Measurements from ENCODE around the gene GDI2. TPM values are rescaled to one million over a fixed set of nuclear protein-coding genes. Genes with fewer than 3 reads are reported as not detected.
A peak's percentile ranks its signal among the peaks of the same experiment; 100 is the strongest.

The GDI2 gene
- total and polyA plus RNA-seq, 3 experiments from 2014 or later = 171 to 319 (median 311) TPM

DNA sequence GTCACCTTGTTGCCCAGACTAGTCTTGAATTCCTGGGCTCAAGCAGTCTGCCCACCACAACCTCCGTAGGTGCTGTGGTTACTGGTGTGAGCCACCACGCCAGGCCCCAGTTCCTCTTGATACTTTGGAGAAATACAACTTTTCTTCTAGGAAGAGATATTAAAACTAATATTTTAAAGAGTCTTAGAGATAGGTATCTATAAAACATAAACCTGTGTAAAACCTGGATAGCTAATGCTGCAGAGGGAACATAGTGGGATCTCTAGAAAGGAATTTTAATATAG, 4.8 kb upstream of the GDI2 start:
- no peaks in the 10 kb centered on the region for H3K9me3 Mint-ChIP-seq
- H3K4me1 Mint-ChIP-seq = peaks cover 20 to 22% (median 22%) of the 10 kb centered on the region in 3 donors
- no peak for DNase-seq
- H3K36me3 Mint-ChIP-seq = peaks cover 0 to 6% (median 0%) of the 10 kb centered on the region in 3 donors
- peak overlapping the region in 2 of 8 donors; percentile 17 to 76 for H3K27ac Mint-ChIP-seq
- Histone ChIP-seq H3K4me1 (ENCODE audit: insufficient read depth, low read length) (peaks cover 20% of the 10 kb centered on the region), H3K9me3 (ENCODE audit: low read length) (no peaks in the 10 kb centered on the region), H3K4me3 (ENCODE audit: low read length) (no peak overlapping the region), H3K27ac (ENCODE audit: low read depth, low read length) (no peak overlapping the region), H3K36me3 (ENCODE audit: insufficient read depth, low read length) (no peaks in the 10 kb centered on the region), H3K27me3 (ENCODE audit: insufficient read depth, low read length, poor library complexity, severe bottlenecking) (no peaks in the 10 kb centered on the region)
- ChIA-PET POLR2A (no interaction called here), CTCF (interaction anchor here (1.0 kb wide), 1 partner anchor 72 kb away, joined by 6 read pairs; the partner anchor contains the start of genes ANKRD16 and FBH1)
- H3K4me3 Mint-ChIP-seq = no peak overlapping the region
- H3K27me3 Mint-ChIP-seq = peaks cover 0 to 4% of the 10 kb centered on the region in 2 donors

DNA sequence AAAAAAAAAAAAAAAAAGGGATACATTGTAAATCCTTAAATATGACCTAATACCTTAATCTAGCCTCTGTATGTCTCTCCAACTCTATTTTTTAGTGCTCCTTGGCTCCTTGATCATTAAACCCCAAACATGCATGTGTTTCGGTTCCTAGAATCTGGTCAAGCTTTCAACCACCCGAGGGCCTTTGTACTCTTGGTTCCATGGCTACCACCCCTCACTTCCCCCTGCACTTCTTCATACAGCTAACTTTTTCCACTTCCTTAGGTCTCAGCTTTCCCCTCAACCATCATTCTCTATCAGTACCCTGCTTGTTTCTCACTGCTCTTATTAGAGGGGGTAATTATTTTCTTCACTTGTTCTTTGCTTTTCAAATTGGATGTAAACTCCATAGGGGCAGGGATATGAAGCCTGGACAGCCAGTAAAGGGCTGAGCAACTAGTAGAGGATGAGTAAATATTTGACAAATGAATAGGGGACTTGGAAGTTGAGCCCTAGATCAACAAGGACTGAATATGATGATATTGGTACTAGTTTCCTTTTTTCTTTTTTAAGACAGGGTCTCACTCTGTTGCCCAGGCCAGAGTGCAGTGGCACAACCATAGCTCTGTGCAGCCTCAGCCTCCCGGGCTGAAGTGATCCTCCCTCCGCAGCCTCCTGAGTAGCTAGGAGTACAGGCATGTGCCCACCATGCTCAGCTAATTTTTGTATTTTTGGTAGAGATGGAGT, 4.3 kb upstream of the GDI2 start:
- Histone ChIP-seq H3K27ac (ENCODE audit: low read depth, low read length) (no peak overlapping the region), H3K4me1 (ENCODE audit: insufficient read depth, low read length) (peaks cover 20% of the 10 kb centered on the region), H3K4me3 (ENCODE audit: low read length) (no peak overlapping the region), H3K36me3 (ENCODE audit: insufficient read depth, low read length) (no peaks in the 10 kb centered on the region), H3K27me3 (ENCODE audit: insufficient read depth, low read length, poor library complexity, severe bottlenecking) (no peaks in the 10 kb centered on the region), H3K9me3 (ENCODE audit: low read length) (no peaks in the 10 kb centered on the region)
- peaks cover 20 to 23% (median 22%) of the 10 kb centered on the region in 3 donors for H3K4me1 Mint-ChIP-seq
- POLR2A ChIA-PET = no interaction called here
- peaks cover 0 to 4% of the 10 kb centered on the region in 2 donors for H3K27me3 Mint-ChIP-seq
- H3K9me3 Mint-ChIP-seq = no peaks in the 10 kb centered on the region
- peak overlapping the region in 3 of 7 donors; percentile 28 to 65 (median 41) for H3K4me3 Mint-ChIP-seq
- H3K27ac Mint-ChIP-seq = peak overlapping the region; percentile 59 to 97 (median 76)
- no peak for DNase-seq
- H3K36me3 Mint-ChIP-seq = peaks cover 0 to 7% (median 0%) of the 10 kb centered on the region in 3 donors
- CTCF ChIA-PET = interaction anchor here (1.0 kb wide), 1 partner anchor 72 kb away, joined by 6 read pairs; the partner anchor contains the start of genes ANKRD16 and FBH1

DNA sequence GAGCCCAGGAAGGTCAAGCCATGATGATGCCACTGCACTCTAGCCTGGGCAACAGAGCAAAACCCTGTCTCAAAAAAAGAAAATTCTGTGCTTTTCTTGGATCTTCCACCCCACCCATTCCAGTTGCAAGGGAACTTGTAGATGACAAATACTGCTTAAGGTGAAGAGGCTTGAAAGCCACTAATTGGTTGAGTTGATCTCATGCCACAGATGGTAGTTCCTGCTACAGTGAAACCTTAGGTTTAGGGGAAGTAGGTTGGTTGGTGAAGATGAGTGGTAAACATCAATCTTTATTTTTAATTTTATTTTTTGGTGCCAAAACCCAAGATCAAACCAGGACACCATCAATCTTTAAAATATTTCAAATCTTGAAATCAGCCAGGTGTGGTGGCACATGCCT, 2.9 kb upstream of the GDI2 start:
- no peak overlapping the region for H3K27ac ChIP-seq (ENCODE audit: low read depth, low read length)
- ChIA-PET POLR2A (interaction anchor here (0.6 to 1.2 kb wide), 2 partner anchors 49 to 54 kb away, joined by 3 to 4 read pairs; no protein-coding TSS in a partner anchor), CTCF (no interaction called here)
- H3K4me3 ChIP-seq (ENCODE audit: low read length) = no peak overlapping the region
- peak overlapping the region in 6 of 8 donors; percentile 27 to 98 (median 39) for H3K27ac Mint-ChIP-seq
- no peaks in the 10 kb centered on the region for H3K27me3 ChIP-seq (ENCODE audit: insufficient read depth, low read length, poor library complexity, severe bottlenecking)
- no peak for DNase-seq
- H3K36me3 Mint-ChIP-seq = peaks cover 0 to 11% (median 0%) of the 10 kb centered on the region in 3 donors
- H3K4me3 Mint-ChIP-seq = peak overlapping the region in 1 of 7 donors; percentile 34
- no peaks in the 10 kb centered on the region for H3K9me3 ChIP-seq (ENCODE audit: low read length)
- H3K9me3 Mint-ChIP-seq = no peaks in the 10 kb centered on the region
- H3K27me3 Mint-ChIP-seq = peaks cover 0 to 4% of the 10 kb centered on the region in 2 donors
- H3K4me1 Mint-ChIP-seq = peaks cover 32 to 36% (median 34%) of the 10 kb centered on the region in 3 donors
- no peaks in the 10 kb centered on the region for H3K36me3 ChIP-seq (ENCODE audit: insufficient read depth, low read length)
- peaks cover 31% of the 10 kb centered on the region for H3K4me1 ChIP-seq (ENCODE audit: insufficient read depth, low read length)

DNA sequence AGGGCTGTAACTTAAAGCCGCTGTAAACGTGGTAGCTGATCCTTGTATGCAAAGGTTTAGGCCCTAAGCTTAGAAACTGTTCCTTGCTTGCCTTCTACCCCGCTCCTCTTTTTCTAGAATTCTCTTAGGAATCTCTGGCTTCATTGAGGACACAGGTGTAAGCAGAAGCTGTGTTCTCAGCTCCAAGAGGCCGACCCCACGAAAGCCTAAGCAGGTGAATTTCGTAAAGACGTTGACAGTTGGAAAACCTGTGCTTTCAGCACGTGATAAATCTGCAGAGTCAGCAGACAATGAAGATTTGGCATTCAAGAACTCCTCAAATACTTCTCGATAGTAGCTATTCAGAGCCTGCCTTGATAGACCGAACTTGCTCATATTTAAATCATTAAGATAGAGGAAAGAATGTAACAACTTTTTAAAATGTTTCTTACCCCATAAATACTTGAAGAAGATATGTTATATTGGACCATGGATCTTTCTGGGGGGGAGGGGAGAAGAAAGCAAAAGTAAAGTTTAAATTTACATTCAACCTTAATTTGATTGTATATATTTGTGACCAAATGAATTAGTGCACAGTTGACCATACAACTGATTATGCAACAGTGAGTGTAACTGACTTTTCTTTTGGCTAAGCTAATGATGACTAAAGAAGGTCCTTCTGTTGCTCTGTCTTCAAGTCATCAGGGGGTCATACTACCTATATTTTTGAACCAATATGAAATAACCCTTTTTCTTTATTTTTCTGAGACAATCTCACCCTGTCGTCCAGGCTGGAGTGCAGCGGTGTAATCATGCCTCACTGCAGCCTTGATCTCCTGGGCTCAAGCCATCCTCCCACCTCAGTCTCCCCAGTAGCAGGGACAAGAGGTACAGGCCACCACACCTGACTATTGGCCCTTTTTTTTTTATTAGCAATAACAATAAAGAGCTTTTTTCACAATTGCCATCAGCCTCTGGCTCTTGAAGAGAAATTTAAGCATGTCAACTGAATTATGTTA, 1.2 kb upstream of the GDI2 start:
- peak overlapping the region; percentile 86 to 99 (median 90) for H3K4me3 Mint-ChIP-seq
- H3K9me3 Mint-ChIP-seq = no peaks in the 10 kb centered on the region
- CTCF ChIA-PET = interaction anchor here (1.1 to 1.8 kb wide), 2 partner anchors 8 to 59 kb away, joined by 3 to 7 read pairs; no protein-coding TSS in a partner anchor
- peak overlapping the region; percentile 96 for H3K27ac ChIP-seq (ENCODE audit: low read depth, low read length)
- no peak for DNase-seq
- no peaks in the 10 kb centered on the region for H3K36me3 ChIP-seq (ENCODE audit: insufficient read depth, low read length)
- H3K27me3 ChIP-seq (ENCODE audit: insufficient read depth, low read length, poor library complexity, severe bottlenecking) = no peaks in the 10 kb centered on the region
- H3K27ac Mint-ChIP-seq = peak overlapping the region; percentile 93 to 98 (median 97)
- no peaks in the 10 kb centered on the region for H3K27me3 Mint-ChIP-seq
- peaks cover 48% of the 10 kb centered on the region for H3K4me1 ChIP-seq (ENCODE audit: insufficient read depth, low read length)
- H3K4me3 ChIP-seq (ENCODE audit: low read length) = peak overlapping the region; percentile 90
- H3K36me3 Mint-ChIP-seq = peaks cover 0 to 12% (median under 1%) of the 10 kb centered on the region in 3 donors
- peaks cover 49 to 53% (median 52%) of the 10 kb centered on the region in 3 donors for H3K4me1 Mint-ChIP-seq
- H3K9me3 ChIP-seq (ENCODE audit: low read length) = no peaks in the 10 kb centered on the region
- POLR2A ChIA-PET = interaction anchor here (0.5 to 1.9 kb wide), 5 partner anchors 23 to 161 kb away, joined by 3 to 16 read pairs (median 4); partner anchors contain the start of genes ANKRD16 and FBH1

DNA sequence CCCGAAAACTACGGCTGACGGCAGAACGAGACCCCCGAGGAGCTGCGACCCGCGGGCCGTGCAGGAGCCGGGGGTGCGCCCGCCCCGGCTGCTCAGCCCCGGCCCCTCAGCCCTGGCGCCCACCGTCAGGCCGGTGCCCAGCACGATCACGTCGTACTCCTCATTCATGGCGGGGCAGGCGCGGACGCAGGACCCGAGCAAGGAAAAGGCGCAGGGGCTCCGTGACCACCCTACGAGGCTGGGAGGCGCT, 218 bp downstream of the GDI2 start:
- H3K4me1 Mint-ChIP-seq = peaks cover 60 to 67% (median 64%) of the 10 kb centered on the region in 3 donors
- DNase-seq = no peak

DNA sequence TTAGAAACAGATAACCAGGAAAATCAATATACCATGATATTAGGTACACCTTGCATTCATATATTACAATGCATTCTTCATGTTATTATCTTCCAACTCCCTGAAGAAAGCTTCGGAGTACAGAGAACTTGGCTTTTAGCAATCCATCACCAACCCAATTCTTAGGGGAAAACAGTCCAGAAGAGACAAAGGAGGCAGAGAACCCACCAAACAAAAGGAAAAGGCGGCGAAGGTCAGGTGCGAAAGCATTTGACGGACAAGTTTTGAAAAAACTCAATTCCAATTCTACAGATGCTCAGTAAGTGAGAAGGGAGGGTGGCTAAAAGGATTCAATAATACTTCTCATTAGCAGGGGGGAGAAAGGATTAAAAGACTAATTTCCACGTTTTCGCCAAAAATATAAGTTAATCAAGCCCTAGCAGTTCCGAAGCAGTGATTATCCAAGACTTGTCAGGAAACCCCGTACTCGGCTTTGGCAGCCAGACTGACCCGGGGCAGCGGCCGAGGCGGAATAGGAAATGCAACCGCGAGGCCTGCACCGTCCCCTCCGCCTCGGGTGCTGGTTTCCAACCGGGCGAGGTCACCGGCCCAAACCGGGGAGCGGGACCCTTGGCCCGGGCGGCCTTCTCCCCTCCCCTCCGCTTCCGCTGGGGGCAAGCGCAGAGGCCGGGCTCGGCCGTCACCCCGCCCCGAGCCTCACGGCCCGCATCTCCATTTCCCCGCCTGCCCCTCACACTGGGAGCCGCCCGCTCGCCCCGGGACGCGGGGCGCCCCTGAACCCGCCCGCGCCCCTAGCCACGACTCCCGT, 747 bp downstream of the GDI2 start:
- no peaks in the 10 kb centered on the region for H3K36me3 ChIP-seq (ENCODE audit: insufficient read depth, low read length)
- Mint-ChIP-seq H3K27me3 (no peaks in the 10 kb centered on the region), H3K4me1 (peaks cover 63 to 71% (median 68%) of the 10 kb centered on the region in 3 donors), H3K36me3 (peaks cover 0 to 18% (median 5%) of the 10 kb centered on the region in 3 donors), H3K4me3 (peak overlapping the region; percentile 86 to 99 (median 90)), H3K27ac (peak overlapping the region; percentile 79 to 99 (median 92)), H3K9me3 (no peaks in the 10 kb centered on the region)
- peak overlapping the region; percentile 90 for H3K4me3 ChIP-seq (ENCODE audit: low read length)
- CTCF ChIA-PET = interaction anchor here (1.8 kb wide), 1 partner anchor 61 kb away, joined by 7 read pairs; no protein-coding TSS in a partner anchor
- H3K9me3 ChIP-seq (ENCODE audit: low read length) = no peaks in the 10 kb centered on the region
- H3K27ac ChIP-seq (ENCODE audit: low read depth, low read length) = peak overlapping the region; percentile 96
- no peaks in the 10 kb centered on the region for H3K27me3 ChIP-seq (ENCODE audit: insufficient read depth, low read length, poor library complexity, severe bottlenecking)
- peaks cover 59% of the 10 kb centered on the region for H3K4me1 ChIP-seq (ENCODE audit: insufficient read depth, low read length)
- POLR2A ChIA-PET = interaction anchor here (0.6 to 1.9 kb wide), 3 partner anchors 17 to 77 kb away, joined by 3 to 16 read pairs (median 8); partner anchors contain the start of genes ANKRD16 and FBH1
- peak; percentile 9 to 57 (median 22) for DNase-seq

More for the DNA sequence above, 218 bp downstream of the GDI2 start:
- H3K9me3 Mint-ChIP-seq = no peaks in the 10 kb centered on the region
- peak overlapping the region; percentile 93 to 98 (median 96) for H3K27ac Mint-ChIP-seq
- Histone ChIP-seq H3K27me3 (ENCODE audit: insufficient read depth, low read length, poor library complexity, severe bottlenecking) (no peaks in the 10 kb centered on the region), H3K27ac (ENCODE audit: low read depth, low read length) (peak overlapping the region; percentile 96), H3K9me3 (ENCODE audit: low read length) (no peaks in the 10 kb centered on the region), H3K4me3 (ENCODE audit: low read length) (peak overlapping the region; percentile 90), H3K36me3 (ENCODE audit: insufficient read depth, low read length) (no peaks in the 10 kb centered on the region), H3K4me1 (ENCODE audit: insufficient read depth, low read length) (peaks cover 55% of the 10 kb centered on the region)
- ChIA-PET POLR2A (interaction anchor here (0.6 to 1.9 kb wide), 4 partner anchors 17 to 163 kb away, joined by 3 to 16 read pairs (median 6); partner anchors contain the start of genes ANKRD16 and FBH1), CTCF (interaction anchor here (1.8 kb wide), 1 partner anchor 61 kb away, joined by 7 read pairs; no protein-coding TSS in a partner anchor)
- peaks cover 0 to 16% (median 2%) of the 10 kb centered on the region in 3 donors for H3K36me3 Mint-ChIP-seq
- no peaks in the 10 kb centered on the region for H3K27me3 Mint-ChIP-seq
- H3K4me3 Mint-ChIP-seq = peak overlapping the region; percentile 86 to 99 (median 90)

DNA sequence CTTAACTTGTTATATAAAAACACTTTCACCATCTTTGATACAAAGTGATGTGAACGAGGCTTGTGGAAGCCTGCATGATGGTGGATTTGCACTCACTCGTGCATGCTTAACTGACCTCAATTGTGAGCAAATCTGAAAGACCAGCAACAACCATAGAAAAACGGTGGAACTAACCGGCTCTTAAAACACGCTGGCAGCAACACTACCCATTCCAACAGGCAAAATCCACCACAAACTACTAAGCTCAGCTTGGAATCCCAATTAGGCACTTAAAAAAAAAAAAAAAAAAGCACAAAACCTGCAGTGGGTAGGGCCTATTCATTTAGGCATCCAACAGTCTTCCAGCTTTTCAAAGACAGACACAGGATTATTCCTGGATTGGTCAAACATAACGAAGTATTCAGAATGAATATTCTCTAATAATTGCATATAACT, 1.8 kb downstream of the GDI2 start:
- Histone ChIP-seq H3K27ac (ENCODE audit: low read depth, low read length) (peak overlapping the region; percentile 96), H3K4me3 (ENCODE audit: low read length) (peak overlapping the region; percentile 90), H3K4me1 (ENCODE audit: insufficient read depth, low read length) (peaks cover 66% of the 10 kb centered on the region), H3K27me3 (ENCODE audit: insufficient read depth, low read length, poor library complexity, severe bottlenecking) (no peaks in the 10 kb centered on the region), H3K9me3 (ENCODE audit: low read length) (no peaks in the 10 kb centered on the region), H3K36me3 (ENCODE audit: insufficient read depth, low read length) (no peaks in the 10 kb centered on the region)
- peak overlapping the region; percentile 67 to 99 (median 92) for H3K27ac Mint-ChIP-seq
- POLR2A ChIA-PET = interaction anchor here (0.6 kb wide), 1 partner anchor 50 kb away, joined by 4 read pairs; no protein-coding TSS in a partner anchor
- H3K36me3 Mint-ChIP-seq = peaks cover 0 to 21% (median 7%) of the 10 kb centered on the region in 3 donors
- DNase-seq = no peak
- H3K4me1 Mint-ChIP-seq = peaks cover 68 to 74% (median 72%) of the 10 kb centered on the region in 3 donors
- CTCF ChIA-PET = no interaction called here
- H3K4me3 Mint-ChIP-seq = peak overlapping the region; percentile 86 to 98 (median 90)
- no peaks in the 10 kb centered on the region for H3K27me3 Mint-ChIP-seq
- no peaks in the 10 kb centered on the region for H3K9me3 Mint-ChIP-seq
